MM.1S (cell line): Measurements from ENCODE around the gene SORCS2.

Experiments
- DNase-seq: peaks from one replicate; pipeline ENCODE4 v3.0.0-alpha.2; 2015
- H2AFZ ChIP-seq: fragments of 300-600 bp; sonication (generic); 2 replicates; pipeline ENCODE4 v1.6.0; 2016; ENCODE audit warnings: antibody characterized with exemption, low read length
- H3F3A ChIP-seq: fragments of 300-600 bp; sonication (generic); 2 replicates; pipeline ENCODE4 v1.6.1; 2016; ENCODE audit warnings: mild to moderate bottlenecking, antibody characterized with exemption, low read length, moderate library complexity, mixed read lengths; ENCODE audit not compliant: insufficient read depth
- H3K27ac ChIP-seq: fragments of 300-600 bp; sonication (generic); 2 replicates; pipeline ENCODE4 v1.5.1; 2016; ENCODE audit warnings: mild to moderate bottlenecking, low read length
- H3K27me3 ChIP-seq: fragments of 300-600 bp; sonication (generic); replicated peaks from 2 replicates; pipeline ENCODE4 v1.6.0; 2016; ENCODE audit warnings: low read length; ENCODE audit not compliant: insufficient read depth
- H3K36me3 ChIP-seq: fragments of 300-600 bp; sonication (generic); replicated peaks from 2 replicates; pipeline ENCODE4 v1.6.1; 2016; ENCODE audit warnings: mild to moderate bottlenecking, low read length, mixed read lengths; ENCODE audit not compliant: insufficient read depth
- H3K4me1 ChIP-seq: fragments of 300-600 bp; sonication (generic); 2 replicates; pipeline ENCODE4 v1.6.1; 2016; ENCODE audit warnings: low read length, mixed read lengths
- H3K4me2 ChIP-seq: fragments of 300-600 bp; sonication (generic); 2 replicates; pipeline ENCODE4 v1.6.0; 2016; ENCODE audit warnings: low read depth, low read length
- H3K4me3 ChIP-seq: fragments of 300-600 bp; sonication (generic); 2 replicates; pipeline ENCODE4 v1.5.1; 2016; ENCODE audit warnings: low read length, mixed read lengths
- H3K79me2 ChIP-seq: fragments of 300-600 bp; sonication (generic); 2 replicates; pipeline ENCODE4 v1.6.1; 2016; ENCODE audit warnings: mixed run types, low read length, mixed read lengths
- H3K9ac ChIP-seq: fragments of 300-600 bp; sonication (generic); 2 replicates; pipeline ENCODE4 v1.6.1; 2016; ENCODE audit warnings: low read length, mixed read lengths
- H3K9me2 ChIP-seq: fragments of 300-600 bp; sonication (generic); replicated peaks from 2 replicates; pipeline ENCODE4 v1.6.1; 2016; ENCODE audit warnings: mild to moderate bottlenecking, low read length, mixed read lengths; ENCODE audit not compliant: insufficient read depth
- H3K9me3 ChIP-seq: fragments of 300-600 bp; sonication (generic); replicated peaks from 2 replicates; pipeline ENCODE4 v1.6.1; 2016; ENCODE audit warnings: mild to moderate bottlenecking, low read length, mixed read lengths; ENCODE audit not compliant: insufficient read depth
- H4K20me1 ChIP-seq: fragments of 300-600 bp; sonication (generic); 2 replicates; pipeline ENCODE4 v1.6.1; 2016; ENCODE audit warnings: mild to moderate bottlenecking, low read length, moderate library complexity, mixed read lengths; ENCODE audit not compliant: insufficient read depth
- CTCF ChIP-seq: fragments of 300-600 bp; sonication (generic); IDR thresholded peaks from 2 replicates; pipeline ENCODE4 v1.5.1; 2016; ENCODE audit warnings: antibody characterized with exemption, low read length, mixed read lengths
- EZH2 ChIP-seq: fragments of 300-600 bp; sonication (generic); optimal IDR thresholded peaks from 2 replicates; pipeline ENCODE3; 2017; ENCODE audit warnings: low read depth, mild to moderate bottlenecking, antibody characterized with exemption, low read length, mixed read lengths
- EZH2phosphoT487 ChIP-seq: fragments of 300-600 bp; sonication (generic); IDR thresholded peaks from 2 replicates; pipeline ENCODE4 v1.6.1; 2018; ENCODE audit warnings: antibody characterized with exemption, low read length

Gene SORCS2

DNA sequence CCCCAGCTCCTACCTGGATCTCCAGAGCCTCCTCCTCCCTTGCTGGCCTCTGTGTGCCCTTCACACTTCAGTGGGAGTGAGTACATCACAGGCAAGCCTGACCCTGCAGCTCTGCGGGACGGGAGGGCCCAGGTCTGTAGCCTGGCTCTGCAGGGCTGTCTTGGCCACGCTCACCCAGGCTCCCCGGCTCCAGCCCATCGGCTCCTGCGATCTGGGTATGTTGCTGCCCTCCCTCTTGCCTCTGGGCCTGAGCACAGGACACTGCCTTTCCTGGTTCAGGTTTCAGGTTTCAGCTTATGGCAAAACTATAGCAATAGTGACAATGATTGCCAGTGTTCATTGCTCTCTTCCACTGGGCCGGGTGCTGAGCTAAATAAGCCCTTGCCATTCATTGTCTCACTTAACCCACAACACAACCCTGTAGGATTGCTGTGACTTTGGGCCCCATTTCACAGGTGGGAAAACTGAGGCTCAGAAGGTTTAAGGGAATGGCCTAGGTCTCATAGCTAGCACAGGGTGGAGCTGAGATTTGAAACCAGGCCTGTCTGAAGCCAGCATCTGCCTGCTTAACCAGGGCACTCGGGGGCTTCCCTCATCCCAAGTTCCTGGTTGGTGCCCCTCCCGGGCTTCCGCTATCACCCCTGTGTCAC, 44.6 kb upstream of the SORCS2 start:
- Histone ChIP-seq H3K27ac (no peak overlapping the region), H2AFZ (no peak overlapping the region), H3K4me2 (no peak overlapping the region), H4K20me1 (no peaks in the 10 kb centered on the region), H3K4me3 (no peak overlapping the region), H3K4me1 (no peaks in the 10 kb centered on the region), H3F3A (no peaks in the 10 kb centered on the region), H3K9me2 (no peaks in the 10 kb centered on the region), H3K9me3 (no peaks in the 10 kb centered on the region), H3K9ac (no peak overlapping the region), H3K36me3 (no peaks in the 10 kb centered on the region), H3K79me2 (no peaks in the 10 kb centered on the region), H3K27me3 (peaks cover 96% of the 10 kb centered on the region)
- TF ChIP-seq EZH2phosphoT487: no peak
- no peak for TF ChIP-seq EZH2
- no peak for TF ChIP-seq CTCF
- no peak for DNase-seq

DNA sequence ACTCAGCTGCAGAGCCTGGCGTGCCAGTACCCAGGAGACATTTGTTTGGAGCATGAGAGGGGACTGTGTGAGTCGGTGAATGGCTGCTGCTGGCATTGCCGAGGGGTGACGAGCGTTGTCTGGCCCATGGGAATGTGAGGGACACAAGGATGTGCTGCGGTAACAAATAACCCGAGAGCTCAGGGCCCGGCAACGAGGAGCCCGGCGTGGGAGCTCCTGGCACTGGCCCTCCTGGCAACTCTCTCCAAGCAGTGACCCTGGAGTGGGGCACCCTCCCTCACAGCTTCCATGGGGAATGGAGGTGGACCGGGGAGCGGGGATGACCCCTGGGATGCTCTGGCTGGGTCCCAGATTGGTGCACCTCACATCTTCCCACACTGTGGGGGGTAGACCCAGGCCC, 44.0 kb upstream of the SORCS2 start:
- no peaks in the 10 kb centered on the region for H3K9me2 ChIP-seq
- H4K20me1 ChIP-seq: no peaks in the 10 kb centered on the region
- no peaks in the 10 kb centered on the region for H3K79me2 ChIP-seq
- peaks cover 96% of the 10 kb centered on the region for H3K27me3 ChIP-seq
- H3K4me3 ChIP-seq: no peak overlapping the region
- TF ChIP-seq EZH2phosphoT487: no peak
- no peak for TF ChIP-seq EZH2
- no peak for TF ChIP-seq CTCF
- no peak overlapping the region for H3K4me2 ChIP-seq
- no peaks in the 10 kb centered on the region for H3K9me3 ChIP-seq
- H3K27ac ChIP-seq: no peak overlapping the region
- no peaks in the 10 kb centered on the region for H3F3A ChIP-seq
- no peaks in the 10 kb centered on the region for H3K36me3 ChIP-seq
- H3K4me1 ChIP-seq: no peaks in the 10 kb centered on the region
- no peak overlapping the region for H2AFZ ChIP-seq
- no peak for DNase-seq
- no peak overlapping the region for H3K9ac ChIP-seq

- Histone ChIP-seq H2AFZ (no peak overlapping the region), H3K4me2 (no peak overlapping the region), H3K79me2 (no peaks in the 10 kb centered on the region), H3K4me3 (no peak overlapping the region), H3K4me1 (no peaks in the 10 kb centered on the region), H3K9ac (no peak overlapping the region), H4K20me1 (no peaks in the 10 kb centered on the region), H3K9me3 (no peaks in the 10 kb centered on the region), H3F3A (no peaks in the 10 kb centered on the region), H3K27ac (no peak overlapping the region), H3K36me3 (no peaks in the 10 kb centered on the region), H3K9me2 (no peaks in the 10 kb centered on the region), H3K27me3 (peaks cover 99% of the 10 kb centered on the region)
- TF ChIP-seq EZH2 (no peak), EZH2phosphoT487 (no peak), CTCF (no peak)
- no peak for DNase-seq
These were observed 42.2 kb upstream of the SORCS2 start for GRCh38 chr4:7150036-7150635.
